H1 (cell line): ENCODE measurements around the gene SEZ6. TPM values are rescaled to one million over a fixed set of nuclear protein-coding genes. Genes with fewer than 3 reads are reported as not detected.

Experiments
- NANOG ChIP-seq: IDR thresholded peaks from 2 replicates; pipeline ENCODE4 v1.6.1; 2011; ENCODE audit warnings: low read length, low read depth, mild to moderate bottlenecking, inconsistent platforms; ENCODE audit not compliant: insufficient read depth, poor library complexity, severe bottlenecking
- polyA plus RNA-seq, 7 experiments: library from polyadenylated mRNA; depleted of rRNA in 3 of 7; stranded (reverse) in 5 of 7; unstranded in 2 of 7; fragments of >200 nt in 5 of 7; fragments of 200-250 nt in 2 of 7; gene quantifications; 1 replicate in 5 of 7; 2 replicates in 1 of 7; 4 replicates in 1 of 7; pipeline versions ENCODE4 v1.2.1 to v1.2.3, GENCODE V29; 2011 to 2013; ENCODE audit warnings: missing spikeins in 2 of 7, mixed read lengths in 2 of 7
- total RNA-seq: library from RNA; stranded (reverse); fragmentation: NEBNext Ultra II Directional; extraction: Animal tissue kit (Norgen Biotek cat#: 25700); gene quantifications from 2 replicates; pipeline ENCODE4 v1.2.1, GENCODE V29; 2021

Gene SEZ6
- total and polyA plus RNA-seq, 2 of the 8 experiments (the other 6 are each of a cell fraction or from before 2014, with no cell fraction given) = 6.9 to 16.1 TPM

DNA sequence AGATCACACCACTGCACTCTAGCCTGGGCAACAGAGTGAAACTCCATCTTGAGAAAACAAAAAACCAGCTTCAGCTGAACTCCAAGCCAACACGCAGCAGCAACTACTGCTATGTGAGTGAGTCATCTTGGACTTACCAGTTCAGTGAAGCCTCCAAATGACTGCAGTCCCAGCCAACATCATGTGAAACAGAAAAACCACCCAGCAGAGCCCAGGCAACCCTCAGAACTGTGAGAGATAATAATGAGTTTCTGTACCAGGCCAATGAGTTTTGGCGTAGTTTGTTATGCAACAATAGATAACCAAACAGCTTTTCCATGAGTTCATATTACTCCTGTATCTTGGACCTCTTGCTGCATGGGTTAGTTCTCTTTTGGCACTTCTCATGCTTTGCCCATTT is 77.8 kb downstream of the SEZ6 start (continued):
- no peak for TF ChIP-seq NANOG
